ENCODE results near the gene HCFC1R1.

DNA sequence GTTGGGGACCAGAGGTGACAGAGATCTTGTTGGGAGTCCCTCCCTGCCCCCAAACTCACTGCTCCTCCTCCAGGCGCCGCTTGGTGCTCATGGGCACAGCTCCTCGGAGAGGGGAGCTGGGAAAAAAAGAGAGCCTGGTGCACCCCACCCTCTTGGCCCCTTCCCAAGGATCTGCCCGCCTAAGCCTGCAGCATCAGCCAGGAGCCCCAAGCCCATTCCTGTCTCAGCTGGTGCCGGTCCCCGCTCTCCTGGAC, 400 bp downstream of the HCFC1R1 start:
- TF ChIP-seq SP2 (IDR thresholded peaks at IDR 0.05; ENCODE audit: low read length) = no peak
- TF ChIP-seq TEAD4 (IDR thresholded peaks at IDR 0.05; ENCODE audit: low read depth, low read length) = no peak
- TF ChIP-seq, protein P1, sequence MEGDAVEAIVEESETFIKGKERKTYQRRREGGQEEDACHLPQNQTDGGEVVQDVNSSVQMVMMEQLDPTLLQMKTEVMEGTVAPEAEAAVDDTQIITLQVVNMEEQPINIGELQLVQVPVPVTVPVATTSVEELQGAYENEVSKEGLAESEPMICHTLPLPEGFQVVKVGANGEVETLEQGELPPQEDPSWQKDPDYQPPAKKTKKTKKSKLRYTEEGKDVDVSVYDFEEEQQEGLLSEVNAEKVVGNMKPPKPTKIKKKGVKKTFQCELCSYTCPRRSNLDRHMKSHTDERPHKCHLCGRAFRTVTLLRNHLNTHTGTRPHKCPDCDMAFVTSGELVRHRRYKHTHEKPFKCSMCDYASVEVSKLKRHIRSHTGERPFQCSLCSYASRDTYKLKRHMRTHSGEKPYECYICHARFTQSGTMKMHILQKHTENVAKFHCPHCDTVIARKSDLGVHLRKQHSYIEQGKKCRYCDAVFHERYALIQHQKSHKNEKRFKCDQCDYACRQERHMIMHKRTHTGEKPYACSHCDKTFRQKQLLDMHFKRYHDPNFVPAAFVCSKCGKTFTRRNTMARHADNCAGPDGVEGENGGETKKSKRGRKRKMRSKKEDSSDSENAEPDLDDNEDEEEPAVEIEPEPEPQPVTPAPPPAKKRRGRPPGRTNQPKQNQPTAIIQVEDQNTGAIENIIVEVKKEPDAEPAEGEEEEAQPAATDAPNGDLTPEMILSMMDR (IDR thresholded peaks at IDR 0.05; ENCODE audit: control extremely low read depth in 1 of 3, insufficient read depth in 1 of 3, low read depth in 1 of 3, low read length in 3 of 3) = no peak
- TF ChIP-seq TCF12 (IDR thresholded peaks at IDR 0.05; ENCODE audit: low read depth, low read length) = no peak
- no peak for TF ChIP-seq EZH2 (IDR thresholded peaks at IDR 0.05; ENCODE audit: low read depth, low read length, severe bottlenecking)
- peak; percentile 89 for TF ChIP-seq POLR2AphosphoS5 (IDR thresholded peaks at IDR 0.05; ENCODE audit: low read depth, low read length)
- TF ChIP-seq EP300 (IDR thresholded peaks at IDR 0.05; ENCODE audit: borderline replicate concordance in 1 of 2, low read depth in 2 of 2, low read length in 2 of 2) = no peak
- peak in 1 of 2 experiments; percentile 32; a peak in 1 of 3 replicates for TF ChIP-seq POLR2A (IDR thresholded peaks at IDR 0.05; ENCODE audit: control extremely low read depth in 1 of 2, low read depth in 2 of 2, low read length in 2 of 2)
- TF ChIP-seq MAFK (IDR thresholded peaks at IDR 0.05; ENCODE audit: low read depth, low read length) = no peak
- no peak for TF ChIP-seq RNF2 (IDR thresholded peaks at IDR 0.05; ENCODE audit: borderline replicate concordance, low read depth, low read length, missing control alignments, poor library complexity, severe bottlenecking)
- TF ChIP-seq BRCA1 (IDR thresholded peaks at IDR 0.05; ENCODE audit: low read depth, low read length) = no peak
- no peak for TF ChIP-seq SIN3A (conservative IDR thresholded peaks at IDR 0.05 in 1 of 2, IDR thresholded peaks at IDR 0.05 in 1 of 2; ENCODE audit: low read depth in 1 of 2, low read length in 2 of 2)

All from H1 (cell line).